Small intestine (tissue), 16 donors: ENCODE data around the gene RHO. TPM values are rescaled to one million over a fixed set of nuclear protein-coding genes. Genes with fewer than 3 reads are reported as not detected.
"Not testable (repeated sequence)": the region's sequence is repeated elsewhere in the genome, so short reads cannot be mapped to it uniquely, and the experiment has no call there.

Experiments used
- DNase-seq, 2 donors: peaks; one replicate each; pipeline versions ENCODE4 v3.0.0 to v3.0.0-alpha.2; 2013
- FAIRE-seq: peaks from 2 replicates; lab custom pipeline; 2012; peaks lifted over from hg19 to GRCh38; lab: Jason Lieb, UNC
- H3K27ac ChIP-seq, 3 donors: one replicate each; pipeline ENCODE4 v1.5.1; 2013; ENCODE audit warnings: low read length in 2 of 3, mild to moderate bottlenecking in 2 of 3, control low read depth in 1 of 3, inconsistent platforms in 1 of 3, low read depth in 1 of 3, moderate library complexity in 1 of 3
- H3K27me3 ChIP-seq, 3 donors: one replicate each; pipeline ENCODE4 v1.6.1; 2013; ENCODE audit warnings: low read length in 3 of 3, inconsistent platforms in 1 of 3; ENCODE audit not compliant: control insufficient read depth in 3 of 3, insufficient read depth in 3 of 3
- H3K36me3 ChIP-seq, 3 donors: one replicate each; pipeline ENCODE4 v1.6.1; 2013; ENCODE audit warnings: low read length in 3 of 3, inconsistent platforms in 1 of 3, low read depth in 1 of 3, mild to moderate bottlenecking in 1 of 3, moderate library complexity in 1 of 3; ENCODE audit not compliant: control insufficient read depth in 3 of 3, insufficient read depth in 2 of 3
- H3K4me1 ChIP-seq, 3 donors: one replicate each; pipeline ENCODE4 v1.6.1; 2013; ENCODE audit warnings: low read length in 2 of 3, inconsistent platforms in 1 of 3, low read depth in 1 of 3, mild to moderate bottlenecking in 1 of 3, moderate library complexity in 1 of 3; ENCODE audit not compliant: control insufficient read depth in 3 of 3, insufficient read depth in 2 of 3
- H3K4me3 ChIP-seq, 3 donors: one replicate each; pipeline ENCODE4 v1.5.1; 2013; ENCODE audit warnings: low read length in 3 of 3, control low read depth in 1 of 3, inconsistent platforms in 1 of 3, low read depth in 1 of 3, mild to moderate bottlenecking in 1 of 3, moderate library complexity in 1 of 3
- H3K9me3 ChIP-seq, 2 donors: one replicate each; pipeline ENCODE4 v1.6.1; 2013; ENCODE audit warnings: low read depth in 1 of 2, low read length in 1 of 2; ENCODE audit not compliant: control insufficient read depth in 2 of 2, insufficient read depth in 1 of 2
- WGBS, 3 donors: extraction: QIAGEN DNeasy Blood & Tissue Kit; methylation state at CpG; one replicate each; pipeline ENCODE4 v1.1.7; 2013; 5-methylcytosine and 5-hydroxymethylcytosine counted together
- long read RNA-seq, 10 donors: transcript quantifications; one replicate each; lab custom pipeline, GENCODE V29; 2026
- polyA plus RNA-seq, 4 donors: library from polyadenylated mRNA; stranded (reverse) in 3 of 4; unstranded in 1 of 4; fragments of 200-250 nt in 3 of 4; fragments of 120-200 nt in 1 of 4; gene quantifications; one replicate each; pipeline versions ENCODE4 v1.2.1 to v1.2.3, GENCODE V29; 2013
- donor health status: healthy with polysubstance abuse.
- donor health status: control.
- donor health status: control.
- donor health status: Bipolar disorder and iron deficiency.
- donor health status: healthy.

RHO gene
- under 1 TPM in 1 of 4 donors, not detected in 3; 0.01 TPM for polyA plus RNA-seq
- long read RNA-seq, donor 1, result 0 reads
- long read RNA-seq, donor 2, result 0 reads
- long read RNA-seq, donor 3, result 0 reads
- long read RNA-seq, donor 4, result 0 reads
- long read RNA-seq, donor 5, result 0 reads
- long read RNA-seq, donor 6, result 0 reads
- long read RNA-seq, donor 7, result 0 reads
- long read RNA-seq, donor 8, result 0 reads
- long read RNA-seq, donor 9, result 0 reads
- long read RNA-seq, donor 10, result 0 reads

- H3K4me3 ChIP-seq, result no peak within 1 kb of the TSS
- DNase-seq (no peak), FAIRE-seq (no peak)
- H3K36me3 ChIP-seq, result no peaks in the 10 kb centered on the region
- no peak within 1 kb of the TSS for H3K27ac ChIP-seq
- H3K27me3 ChIP-seq, result no peaks in the 10 kb centered on the region
- 92 to 93% (median 93%) methylated on average over 18 of the region's 18 CpGs for WGBS, 3 donors
- H3K4me1 ChIP-seq, result peaks cover 0 to 2% (median 0%) of the 10 kb centered on the region in 3 donors
- no peaks in the 10 kb centered on the region for H3K9me3 ChIP-seq
Measured at GRCh38 chr3:129528589-129529100, at the start of gene RHO. Gene RHO (plus strand): TSS chr3:129528639. CDS start chr3:129528734, 95 bp downstream.

GRCh38 chr3:129481225-129481765, 47.1 kb upstream of the RHO start:
- peak overlapping the region in 1 of 3 donors; percentile 48 for H3K27ac ChIP-seq
- not testable (repeated sequence) for H3K9me3 ChIP-seq, FAIRE-seq, H3K4me3 ChIP-seq, H3K27me3 ChIP-seq, H3K4me1 ChIP-seq
- WGBS, 3 donors, result 64 to 82% (median 75%) methylated on average over 5 to 8 of the region's 11 CpGs
- peak in 1 of 2 donors; percentile 14 for DNase-seq
- peaks cover 6 to 73% (median 8%) of the 10 kb centered on the region in 3 donors for H3K36me3 ChIP-seq

GRCh38 chr3:129481766-129482332, 46.6 kb upstream of the RHO start:
- no peak for DNase-seq
- Histone ChIP-seq H3K27me3 (no peaks in the 10 kb centered on the region), H3K4me1 (peaks cover 0 to 1% (median 0%) of the 10 kb centered on the region in 3 donors), H3K36me3 (peaks cover 6 to 73% (median 8%) of the 10 kb centered on the region in 3 donors), H3K9me3 (no peaks in the 10 kb centered on the region), H3K27ac (peak overlapping the region in 1 of 3 donors; percentile 48), H3K4me3 (no peak overlapping the region)
- WGBS, 3 donors, result 63 to 85% (median 82%) methylated on average over 12 of the region's 12 CpGs
- FAIRE-seq, result no peak

- no peaks in the 10 kb centered on the region for H3K4me1 ChIP-seq
- no peaks in the 10 kb centered on the region for H3K9me3 ChIP-seq
- no peak overlapping the region for H3K4me3 ChIP-seq
- no peaks in the 10 kb centered on the region for H3K27me3 ChIP-seq
- WGBS, 3 donors, result 52 to 81% (median 69%) methylated on average over 1 of the region's 1 CpG
- no peak for DNase-seq
- no peak for FAIRE-seq
- H3K27ac ChIP-seq, result no peak overlapping the region
- H3K36me3 ChIP-seq, result peaks cover 6 to 69% (median 8%) of the 10 kb centered on the region in 3 donors
Measured at GRCh38 chr3:129482721-129483120, 45.7 kb upstream of the RHO start.

GRCh38 chr3:129483870-129484269, 44.6 kb upstream of the RHO start:
- 92 to 98% (median 92%) methylated on average over 8 of the region's 8 CpGs for WGBS, 3 donors
- H3K4me3 ChIP-seq, result no peak overlapping the region
- H3K4me1 ChIP-seq, result no peaks in the 10 kb centered on the region
- no peak for FAIRE-seq
- no peaks in the 10 kb centered on the region for H3K9me3 ChIP-seq
- no peak overlapping the region for H3K27ac ChIP-seq
- peaks cover 3 to 66% (median 8%) of the 10 kb centered on the region in 3 donors for H3K36me3 ChIP-seq
- no peak for DNase-seq
- no peaks in the 10 kb centered on the region for H3K27me3 ChIP-seq

- H3K9me3 ChIP-seq, DNase-seq, H3K4me3 ChIP-seq, FAIRE-seq, H3K4me1 ChIP-seq, H3K27me3 ChIP-seq: not testable (repeated sequence)
- Histone ChIP-seq H3K36me3 (peaks cover 3 to 57% (median 3%) of the 10 kb centered on the region in 3 donors), H3K27ac (peak overlapping the region in 1 of 3 donors; percentile 5)
- WGBS, 3 donors, result 89 to 93% (median 89%) methylated on average over 6 of the region's 6 CpGs
Measured at GRCh38 chr3:129485146-129485545, 43.3 kb upstream of the RHO start.

GRCh38 chr3:129485721-129486663, 42.4 kb upstream of the RHO start:
- WGBS, 3 donors, result 70 to 86% (median 84%) methylated on average over 11 of the region's 11 CpGs
- Histone ChIP-seq H3K36me3 (peaks cover 3 to 60% (median 3%) of the 10 kb centered on the region in 3 donors), H3K4me1 (peaks cover 0 to 5% (median 0%) of the 10 kb centered on the region in 3 donors), H3K27me3 (no peaks in the 10 kb centered on the region), H3K4me3 (no peak overlapping the region), H3K27ac (peak overlapping the region in 1 of 3 donors; percentile 59), H3K9me3 (no peaks in the 10 kb centered on the region)
- DNase-seq (no peak), FAIRE-seq (no peak)

- Histone ChIP-seq H3K9me3 (no peaks in the 10 kb centered on the region), H3K27me3 (no peaks in the 10 kb centered on the region), H3K27ac (peak overlapping the region in 1 of 3 donors; percentile 40), H3K4me1 (peaks cover 0 to 5% (median 0%) of the 10 kb centered on the region in 3 donors), H3K4me3 (no peak overlapping the region), H3K36me3 (peaks cover 2 to 64% (median 2%) of the 10 kb centered on the region in 3 donors)
- DNase-seq (no peak), FAIRE-seq (no peak)
- 91 to 98% (median 94%) methylated on average over 2 of the region's 2 CpGs for WGBS, 3 donors
Measured at GRCh38 chr3:129486664-129487035, 41.8 kb upstream of the RHO start.
